OCI-LY7 (cell line): Measurements from ENCODE around the gene ISY1. TPM values are rescaled to one million over a fixed set of nuclear protein-coding genes. Genes with fewer than 3 reads are reported as not detected.
"Not testable (repeated sequence)": the region's sequence is repeated elsewhere in the genome, so short reads cannot be mapped to it uniquely, and the experiment has no call there.

Experiments
- BruUV-seq: library from RNA; stranded (reverse); fragments of 400-500 nt; replicated peaks from 2 replicates; lab custom pipeline; 2021; lab: Mats Ljungman, UMichigan
- CTCF ChIA-PET: fragments of 300-600 bp; sonication (Branson Sonifier 250); formaldehyde crosslinking; loops from one replicate; lab custom pipeline; 2022; ENCODE audit warnings: antibody characterized with exemption; ENCODE audit not compliant: unreplicated experiment; lab: Charles Lee
- POLR2A ChIA-PET: fragments of 300-600 bp; sonication (Branson Sonifier 250); formaldehyde crosslinking; loops from one replicate; lab custom pipeline; 2022; ENCODE audit warnings: antibody characterized with exemption; lab: Charles Lee
- DNase-seq: peaks from one replicate; pipeline ENCODE4 v3.0.0-alpha.2; 2015; ENCODE audit warnings: low spot score
- H2AFZ ChIP-seq: fragments of 200-600 bp; sonication (generic), shearing (Covaris generic); 2 replicates; pipeline ENCODE4 v1.6.1; 2014; ENCODE audit warnings: mild to moderate bottlenecking, antibody characterized with exemption, low read length, moderate library complexity
- H3K27ac ChIP-seq: fragments of 200-600 bp; sonication (generic); 2 replicates; pipeline ENCODE4 v1.5.1; 2014; ENCODE audit warnings: mixed run types, low read depth, mild to moderate bottlenecking, moderate library complexity, low read length, inconsistent platforms; ENCODE audit not compliant: poor library complexity, severe bottlenecking
- H3K36me3 ChIP-seq: fragments of 200-600 bp; sonication (generic); 2 replicates; pipeline ENCODE4 v1.6.1; 2014; ENCODE audit warnings: mild to moderate bottlenecking, antibody characterized with exemption, low read length, moderate library complexity, mixed read lengths; ENCODE audit not compliant: insufficient read depth
- H3K4me1 ChIP-seq: fragments of 200-600 bp; sonication (generic); 2 replicates; pipeline ENCODE4 v1.5.1; 2014; ENCODE audit warnings: mild to moderate bottlenecking, low read length; ENCODE audit not compliant: insufficient read depth, poor library complexity, severe bottlenecking
- H3K4me2 ChIP-seq: fragments of 200-600 bp; sonication (generic); 2 replicates; pipeline ENCODE4 v1.6.1; 2014; ENCODE audit warnings: mild to moderate bottlenecking, low read length
- H3K4me3 ChIP-seq: fragments of 200-600 bp; sonication (generic); 2 replicates; pipeline ENCODE4 v1.5.1; 2014; ENCODE audit warnings: mild to moderate bottlenecking, low read depth, low read length; ENCODE audit not compliant: poor library complexity, severe bottlenecking
- H3K79me2 ChIP-seq: fragments of 200-600 bp; sonication (generic); 2 replicates; pipeline ENCODE4 v1.6.1; 2016; ENCODE audit warnings: low read depth, mild to moderate bottlenecking, low read length, moderate library complexity, mixed read lengths; ENCODE audit not compliant: insufficient read depth
- H3K9me2 ChIP-seq: fragments of 200-600 bp; sonication (generic); 2 replicates; pipeline ENCODE4 v1.6.1; 2016; ENCODE audit warnings: mild to moderate bottlenecking, low read length, mixed read lengths; ENCODE audit not compliant: insufficient read depth
- H3K9me3 ChIP-seq: fragments of 200-600 bp; sonication (generic); 2 replicates; pipeline ENCODE4 v1.6.1; 2014; ENCODE audit warnings: mild to moderate bottlenecking, mixed run types, low read length, mixed read lengths
- H4K20me1 ChIP-seq: fragments of 200-600 bp; sonication (generic); 2 replicates; pipeline ENCODE4 v1.6.1; 2014; ENCODE audit warnings: mild to moderate bottlenecking, antibody characterized with exemption, low read length, moderate library complexity, mixed read lengths; ENCODE audit not compliant: insufficient read depth
- CTCF ChIP-seq: fragments of 200-600 bp; sonication (generic); conservative IDR thresholded peaks from 2 replicates; pipeline ENCODE4 v1.5.1; 2014; ENCODE audit warnings: mild to moderate bottlenecking, antibody characterized with exemption, low read length, moderate library complexity, mixed read lengths
- EZH2phosphoT487 ChIP-seq: fragments of 200-600 bp; sonication (generic); IDR thresholded peaks from 2 replicates; pipeline ENCODE4 v1.6.1; 2018; ENCODE audit warnings: low read depth, borderline replicate concordance, mild to moderate bottlenecking, mixed run types, antibody characterized with exemption, low read length, moderate library complexity, mixed read lengths
- intact Hi-C: fragments of 100-400 bp; cut with micrococcal nuclease; formaldehyde crosslinking; loops from one replicate; pipeline ENCODE4 v1.10.0; 2022; ENCODE audit not compliant: unreplicated experiment
- total RNA-seq, 2 experiments: library from RNA; depleted of rRNA in 1 of 2; stranded (reverse); fragments of >200 nt in 1 of 2; shearing (Covaris generic) in 1 of 2; gene quantifications; 2 replicates each; pipeline ENCODE4 v1.2.3, GENCODE V29; 2014 to 2022

Gene ISY1
- total RNA-seq, 2 experiments from 2014 or later = 34.5 to 62.1 TPM

- Histone ChIP-seq H3K4me2 (0 out of 2 replicates have a peak overlapping the region, but pooled peaks have one; percentile 3), H3K36me3 (peaks cover 97% of the 10 kb centered on the region), H4K20me1 (peaks cover 72% of the 10 kb centered on the region), H3K4me3 (no peak overlapping the region), H3K4me1 (peaks cover 17% of the 10 kb centered on the region), H3K9me2 (no peaks in the 10 kb centered on the region), H2AFZ (no peak overlapping the region), H3K9me3 (no peaks in the 10 kb centered on the region), H3K27ac (no peak overlapping the region), H3K79me2 (peaks cover 93% of the 10 kb centered on the region)
- ChIA-PET CTCF (no interaction called here), POLR2A (no interaction called here)
- intact Hi-C loops = no loop called here
- BruUV-seq = no TSS peak
- TF ChIP-seq CTCF = no peak
- TF ChIP-seq EZH2phosphoT487 = no peak
- DNase-seq = no peak
These were observed 12.3 kb upstream of the ISY1 start for GRCh38 chr3:129173206-129173605.

GRCh38 chr3:129166579-129167332, 5.9 kb upstream of the ISY1 start:
- Histone ChIP-seq H3K79me2 (peaks cover 28% of the 10 kb centered on the region), H3K9me3 (no peaks in the 10 kb centered on the region), H4K20me1 (peaks cover 28% of the 10 kb centered on the region), H2AFZ (no peak overlapping the region), H3K4me3 (no peak overlapping the region), H3K4me1 (peaks cover 16% of the 10 kb centered on the region), H3K9me2 (no peaks in the 10 kb centered on the region), H3K36me3 (peaks cover 77% of the 10 kb centered on the region), H3K27ac (no peak overlapping the region), H3K4me2 (no peak overlapping the region)
- intact Hi-C loops = no loop called here
- no peak for DNase-seq
- TF ChIP-seq CTCF (no peak), EZH2phosphoT487 (no peak)
- ChIA-PET CTCF (no interaction called here), POLR2A (interaction anchor here (0.6 to 1.1 kb wide), 2 partner anchors 14 to 16 kb away, joined by 3 to 5 read pairs; no protein-coding TSS in a partner anchor)
- no TSS peak for BruUV-seq

- Histone ChIP-seq H3K79me2 (peaks cover 17% of the 10 kb centered on the region), H4K20me1 (peaks cover 16% of the 10 kb centered on the region), H3K36me3 (peaks cover 66% of the 10 kb centered on the region), H3K4me1 (peaks cover 16% of the 10 kb centered on the region)
- H3K4me3 ChIP-seq, H3K9me2 ChIP-seq, intact Hi-C loops, CTCF ChIA-PET, H3K9me3 ChIP-seq, POLR2A ChIA-PET, H2AFZ ChIP-seq, H3K4me2 ChIP-seq, BruUV-seq, DNase-seq, H3K27ac ChIP-seq: not testable (repeated sequence)
These were observed 4.7 kb upstream of the ISY1 start for GRCh38 chr3:129165594-129165993.
